GM21786 (cell line): ENCODE data around the gene SCGB1D1.

Source experiments
- ATAC-seq: cut with Tn5 transposase; IDR thresholded peaks from one replicate; pipeline ENCODE4 v1.9.1; 2021; ENCODE audit not compliant: unreplicated experiment

Gene SCGB1D1

GRCh38 chr11:62190011-62190410 is at the start of gene SCGB1D1:
Gene SCGB1D1 (plus strand): TSS chr11:62190216. CDS start chr11:62190285, 69 bp downstream.
- ATAC-seq: no peak

- ATAC-seq: no peak
These were observed 49.5 kb upstream of the SCGB1D1 start for GRCh38 chr11:62140304-62141110.

- no peak for ATAC-seq
These were observed 48.6 kb upstream of the SCGB1D1 start for GRCh38 chr11:62141111-62142042.

GRCh38 chr11:62142043-62142375 is 48.0 kb upstream of the SCGB1D1 start:
- ATAC-seq: no peak

GRCh38 chr11:62142921-62143320 is 47.1 kb upstream of the SCGB1D1 start:
- no peak for ATAC-seq

GRCh38 chr11:62143727-62144126 is 46.3 kb upstream of the SCGB1D1 start:
- ATAC-seq: no peak

- no peak for ATAC-seq
These were observed 45.3 kb upstream of the SCGB1D1 start for GRCh38 chr11:62144641-62145255.

GRCh38 chr11:62145261-62145871 is 44.6 kb upstream of the SCGB1D1 start:
- ATAC-seq: no peak

- ATAC-seq: no peak
These were observed 43.4 kb upstream of the SCGB1D1 start for GRCh38 chr11:62146476-62147200.

- no peak for ATAC-seq
These were observed 42.5 kb upstream of the SCGB1D1 start for GRCh38 chr11:62147545-62147944.

GRCh38 chr11:62148271-62148980 is 41.6 kb upstream of the SCGB1D1 start:
- no peak for ATAC-seq

GRCh38 chr11:62149986-62150886 is 39.8 kb upstream of the SCGB1D1 start:
- ATAC-seq: no peak

- no peak for ATAC-seq
These were observed 38.9 kb upstream of the SCGB1D1 start for GRCh38 chr11:62150887-62151736.

GRCh38 chr11:62151737-62152102 is 38.3 kb upstream of the SCGB1D1 start:
- ATAC-seq: no peak

GRCh38 chr11:62152245-62153086 is 37.5 kb upstream of the SCGB1D1 start:
- ATAC-seq: no peak

- no peak for ATAC-seq
These were observed 37.0 kb upstream of the SCGB1D1 start for GRCh38 chr11:62153087-62153395.

- no peak for ATAC-seq
These were observed 36.4 kb upstream of the SCGB1D1 start for GRCh38 chr11:62153617-62154016.
